Ishikawa (cell line): ENCODE data around the gene RARA.
A peak's percentile ranks its signal among the peaks of the same experiment; 100 is the strongest.

Source experiments
- CEBPB ChIP-seq: IDR thresholded peaks from 2 replicates; pipeline ENCODE4 v1.6.1; 2012
- CREB1 ChIP-seq: IDR thresholded peaks from 2 replicates; pipeline ENCODE4 v1.6.1; 2012; ENCODE audit warnings: low read depth
- EGR1 ChIP-seq: IDR thresholded peaks from 2 replicates; pipeline ENCODE4 v1.6.1; 2012
- EP300 ChIP-seq: IDR thresholded peaks from 2 replicates; pipeline ENCODE4 v1.6.1; 2012; ENCODE audit warnings: borderline replicate concordance
- FOXM1 ChIP-seq: IDR thresholded peaks from 2 replicates; pipeline ENCODE4 v1.6.1; 2012; ENCODE audit warnings: low read depth, borderline replicate concordance
- NFIC ChIP-seq: IDR thresholded peaks from 2 replicates; pipeline ENCODE4 v1.6.1; 2012
- RAD21 ChIP-seq: IDR thresholded peaks from 2 replicates; pipeline ENCODE4 v1.6.1; 2012; ENCODE audit warnings: low read depth
- TAF1 ChIP-seq: IDR thresholded peaks from 2 replicates; pipeline ENCODE4 v1.6.1; 2012; ENCODE audit warnings: low read depth, mild to moderate bottlenecking
- TCF12 ChIP-seq: IDR thresholded peaks from 2 replicates; pipeline ENCODE4 v1.6.1; 2012; ENCODE audit warnings: low read depth
- TEAD4 ChIP-seq: IDR thresholded peaks from 2 replicates; pipeline ENCODE4 v1.6.1; 2012
- YY1 ChIP-seq: IDR thresholded peaks from 2 replicates; pipeline ENCODE4 v1.6.1; 2012; ENCODE audit warnings: low read depth
- ZBTB7A ChIP-seq: IDR thresholded peaks from 2 replicates; pipeline ENCODE4 v1.6.1; 2012; ENCODE audit warnings: low read depth
- TF ChIP-seq, protein P1 (sequence below): IDR thresholded peaks from 2 replicates; pipeline ENCODE4 v1.6.1; 2012; ENCODE audit warnings: low read depth, mild to moderate bottlenecking
- TF ChIP-seq, protein P2 (sequence below): IDR thresholded peaks from 2 replicates; pipeline ENCODE4 v1.6.1; 2012
- TF ChIP-seq, protein P3 (sequence below): IDR thresholded peaks from 2 replicates; pipeline ENCODE4 v1.6.1; 2012

RARA gene

DNA sequence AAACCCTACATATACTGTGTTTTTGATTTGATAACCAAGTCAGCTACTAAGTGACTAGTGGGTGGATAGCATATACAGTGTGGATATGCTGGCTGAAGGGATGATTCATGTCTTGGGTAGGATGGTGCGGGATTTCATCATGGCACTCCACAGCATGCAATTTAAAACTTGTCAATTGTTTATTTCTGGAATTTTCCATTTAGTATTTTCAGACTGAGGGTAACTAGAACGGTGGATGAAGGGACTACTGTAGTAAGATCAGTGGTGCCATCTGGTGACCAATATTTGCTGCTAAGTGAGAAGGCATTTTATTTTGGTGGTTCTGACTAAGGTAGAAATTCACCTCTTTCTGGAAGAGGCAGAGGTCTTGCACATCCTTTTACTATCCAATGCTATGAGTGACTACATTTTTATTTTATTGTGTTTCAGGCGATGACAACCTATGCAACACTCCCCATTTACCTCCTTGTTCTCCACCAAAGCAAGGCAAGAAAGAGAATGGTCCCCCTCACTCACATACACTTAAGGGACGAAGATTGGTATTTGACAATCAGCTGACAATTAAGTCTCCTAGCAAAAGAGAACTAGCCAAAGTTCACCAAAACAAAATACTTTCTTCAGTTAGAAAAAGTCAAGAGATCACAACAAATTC is 18.2 kb upstream of the RARA start:
- TF ChIP-seq, protein P1, sequence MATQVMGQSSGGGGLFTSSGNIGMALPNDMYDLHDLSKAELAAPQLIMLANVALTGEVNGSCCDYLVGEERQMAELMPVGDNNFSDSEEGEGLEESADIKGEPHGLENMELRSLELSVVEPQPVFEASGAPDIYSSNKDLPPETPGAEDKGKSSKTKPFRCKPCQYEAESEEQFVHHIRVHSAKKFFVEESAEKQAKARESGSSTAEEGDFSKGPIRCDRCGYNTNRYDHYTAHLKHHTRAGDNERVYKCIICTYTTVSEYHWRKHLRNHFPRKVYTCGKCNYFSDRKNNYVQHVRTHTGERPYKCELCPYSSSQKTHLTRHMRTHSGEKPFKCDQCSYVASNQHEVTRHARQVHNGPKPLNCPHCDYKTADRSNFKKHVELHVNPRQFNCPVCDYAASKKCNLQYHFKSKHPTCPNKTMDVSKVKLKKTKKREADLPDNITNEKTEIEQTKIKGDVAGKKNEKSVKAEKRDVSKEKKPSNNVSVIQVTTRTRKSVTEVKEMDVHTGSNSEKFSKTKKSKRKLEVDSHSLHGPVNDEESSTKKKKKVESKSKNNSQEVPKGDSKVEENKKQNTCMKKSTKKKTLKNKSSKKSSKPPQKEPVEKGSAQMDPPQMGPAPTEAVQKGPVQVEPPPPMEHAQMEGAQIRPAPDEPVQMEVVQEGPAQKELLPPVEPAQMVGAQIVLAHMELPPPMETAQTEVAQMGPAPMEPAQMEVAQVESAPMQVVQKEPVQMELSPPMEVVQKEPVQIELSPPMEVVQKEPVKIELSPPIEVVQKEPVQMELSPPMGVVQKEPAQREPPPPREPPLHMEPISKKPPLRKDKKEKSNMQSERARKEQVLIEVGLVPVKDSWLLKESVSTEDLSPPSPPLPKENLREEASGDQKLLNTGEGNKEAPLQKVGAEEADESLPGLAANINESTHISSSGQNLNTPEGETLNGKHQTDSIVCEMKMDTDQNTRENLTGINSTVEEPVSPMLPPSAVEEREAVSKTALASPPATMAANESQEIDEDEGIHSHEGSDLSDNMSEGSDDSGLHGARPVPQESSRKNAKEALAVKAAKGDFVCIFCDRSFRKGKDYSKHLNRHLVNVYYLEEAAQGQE: no peak
- TF ChIP-seq RAD21: peak; percentile 60
- no peak for TF ChIP-seq TAF1
- TF ChIP-seq TEAD4: no peak
- no peak for TF ChIP-seq TCF12
- TF ChIP-seq EGR1: no peak
- no peak for TF ChIP-seq EP300

DNA sequence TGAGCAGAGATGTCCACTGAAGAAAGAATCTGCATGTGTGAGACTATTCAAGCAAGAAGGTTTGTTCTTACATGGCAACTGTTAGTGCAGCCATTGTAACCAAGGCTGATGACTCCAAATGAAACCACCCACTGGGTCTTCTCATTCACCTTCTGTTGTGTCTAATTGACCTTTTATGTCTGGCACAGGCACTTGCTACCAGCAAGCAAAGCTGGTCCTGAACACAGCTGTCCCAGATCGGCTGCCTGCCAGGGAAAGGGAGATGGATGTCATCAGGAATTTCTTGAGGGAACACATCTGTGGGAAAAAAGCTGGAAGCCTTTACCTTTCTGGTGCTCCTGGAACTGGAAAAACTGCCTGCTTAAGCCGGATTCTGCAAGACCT is 17.7 kb upstream of the RARA start:
- TF ChIP-seq EP300 (no peak), CREB1 (no peak), FOXM1 (no peak)

DNA sequence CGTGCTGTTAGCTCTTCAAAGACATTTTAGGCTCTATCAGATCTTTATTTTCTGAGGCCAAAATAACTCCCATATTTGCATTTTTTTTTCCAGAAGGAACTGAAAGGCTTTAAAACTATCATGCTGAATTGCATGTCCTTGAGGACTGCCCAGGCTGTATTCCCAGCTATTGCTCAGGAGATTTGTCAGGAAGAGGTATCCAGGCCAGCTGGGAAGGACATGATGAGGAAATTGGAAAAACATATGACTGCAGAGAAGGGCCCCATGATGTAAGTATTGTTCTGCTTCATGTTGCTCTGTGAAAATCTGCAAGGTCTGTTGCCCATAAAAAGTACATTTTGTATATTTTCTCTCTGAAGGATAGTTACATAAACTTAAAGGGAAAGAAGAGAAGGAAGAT is 15.6 kb upstream of the RARA start:
- TF ChIP-seq CEBPB: no peak
- TF ChIP-seq YY1: no peak
- no peak for TF ChIP-seq TEAD4
- no peak for TF ChIP-seq TCF12

DNA sequence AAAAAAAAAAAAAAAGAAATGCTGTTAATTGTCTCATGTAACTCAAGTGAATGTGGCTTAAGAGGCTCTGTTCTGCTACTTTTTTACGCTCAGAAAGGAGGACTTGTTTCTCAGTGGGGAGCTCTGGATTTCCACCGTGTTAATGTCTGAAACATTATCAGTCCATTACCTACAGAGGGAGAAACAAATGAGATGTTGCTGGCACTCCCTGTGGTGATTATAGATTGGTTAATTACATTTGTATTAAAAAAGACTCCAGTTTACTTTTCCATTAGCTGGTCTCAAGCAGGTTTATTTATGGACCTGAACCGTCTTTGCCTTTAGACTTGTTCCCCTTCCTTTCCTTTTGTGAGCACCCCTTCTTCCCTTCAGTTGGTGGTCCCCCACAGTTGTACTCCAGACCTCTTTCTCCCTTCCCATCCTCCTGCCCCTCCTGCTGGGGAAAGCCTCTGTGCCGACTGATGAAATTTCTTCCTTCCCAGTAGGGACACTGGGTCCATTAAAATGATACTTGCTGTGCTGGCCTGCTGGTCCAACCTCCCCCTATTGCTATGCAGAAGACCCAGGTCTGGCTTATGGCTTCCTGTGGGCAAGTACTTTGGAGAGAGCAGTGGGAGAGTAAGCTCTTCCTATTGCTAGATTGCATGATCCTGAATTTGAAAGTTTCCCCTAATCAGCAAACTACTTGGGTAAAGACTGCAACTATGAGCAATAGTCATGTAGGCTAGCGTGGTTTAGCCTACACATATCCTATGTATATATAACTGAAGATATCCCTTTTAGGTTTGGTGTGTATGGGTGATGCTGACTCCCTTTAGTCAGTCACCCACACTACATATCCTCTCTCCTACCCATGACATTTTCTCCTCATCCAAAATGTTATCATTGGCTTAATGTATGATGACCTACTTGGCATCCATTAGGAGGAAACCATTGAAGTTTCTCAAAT is 13.2 kb upstream of the RARA start:
- no peak for TF ChIP-seq FOXM1
- TF ChIP-seq, protein P1: no peak

DNA sequence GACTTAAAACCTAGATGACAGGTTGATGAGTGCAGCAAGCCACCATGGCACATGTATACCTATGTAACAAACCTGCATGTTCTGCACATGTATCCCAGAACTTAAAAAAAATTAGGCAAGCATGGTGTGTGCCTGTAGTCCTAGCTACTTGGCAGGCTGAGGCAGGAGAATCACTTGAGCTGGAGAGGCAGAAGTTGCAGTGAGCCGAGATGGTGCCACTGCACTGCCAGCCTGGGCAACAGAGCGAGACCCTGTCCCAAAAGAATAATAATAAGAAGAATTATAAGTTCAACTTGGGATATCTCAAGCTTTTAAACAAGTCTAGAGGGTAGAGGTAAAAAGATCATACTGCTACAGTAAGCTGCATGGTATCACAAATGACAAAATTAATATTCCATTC is 11.5 kb upstream of the RARA start:
- TF ChIP-seq EGR1 (no peak), CREB1 (no peak), TAF1 (no peak), TEAD4 (no peak), EP300 (no peak), CEBPB (no peak), TCF12 (no peak), ZBTB7A (no peak), YY1 (no peak), RAD21 (no peak), FOXM1 (no peak)
- TF ChIP-seq, protein P2, sequence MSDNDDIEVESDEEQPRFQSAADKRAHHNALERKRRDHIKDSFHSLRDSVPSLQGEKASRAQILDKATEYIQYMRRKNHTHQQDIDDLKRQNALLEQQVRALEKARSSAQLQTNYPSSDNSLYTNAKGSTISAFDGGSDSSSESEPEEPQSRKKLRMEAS: no peak
- TF ChIP-seq, protein P3, sequence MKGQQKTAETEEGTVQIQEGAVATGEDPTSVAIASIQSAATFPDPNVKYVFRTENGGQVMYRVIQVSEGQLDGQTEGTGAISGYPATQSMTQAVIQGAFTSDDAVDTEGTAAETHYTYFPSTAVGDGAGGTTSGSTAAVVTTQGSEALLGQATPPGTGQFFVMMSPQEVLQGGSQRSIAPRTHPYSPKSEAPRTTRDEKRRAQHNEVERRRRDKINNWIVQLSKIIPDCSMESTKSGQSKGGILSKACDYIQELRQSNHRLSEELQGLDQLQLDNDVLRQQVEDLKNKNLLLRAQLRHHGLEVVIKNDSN: no peak
- TF ChIP-seq, protein P1: no peak

DNA sequence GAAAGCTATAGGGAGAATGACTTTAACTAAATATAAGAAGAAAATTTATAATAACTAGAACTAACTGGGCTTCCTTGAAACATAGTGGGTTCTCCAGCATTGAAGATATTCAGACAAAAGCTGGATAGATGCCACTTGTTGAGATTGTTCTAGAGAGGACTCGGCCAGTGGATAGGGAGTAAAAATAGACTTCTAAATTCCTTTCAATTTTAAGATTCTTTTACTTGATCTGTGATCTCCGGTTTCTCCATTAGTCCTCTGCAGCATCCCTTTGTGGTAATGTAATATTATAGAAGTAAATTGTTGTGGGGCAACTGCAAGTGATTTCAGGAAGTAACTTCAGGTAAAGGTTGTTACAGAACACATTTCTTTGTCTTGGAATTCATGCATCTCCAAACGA is 10.3 kb upstream of the RARA start:
- no peak for TF ChIP-seq CEBPB
- TF ChIP-seq, protein P3: no peak
- no peak for TF ChIP-seq ZBTB7A
- TF ChIP-seq FOXM1: no peak
- TF ChIP-seq, protein P2: no peak
- TF ChIP-seq CREB1: no peak
- TF ChIP-seq NFIC: no peak
- no peak for TF ChIP-seq TEAD4
- TF ChIP-seq, protein P1: no peak
- TF ChIP-seq EP300: no peak
